HG03442 (cell line): Measurements from ENCODE around the gene CBFB.

Experiments used
- ATAC-seq: cut with Tn5 transposase; IDR thresholded peaks from one replicate; pipeline ENCODE4 v1.9.1; 2021; ENCODE audit warnings: mild to moderate bottlenecking, moderate library complexity; ENCODE audit not compliant: unreplicated experiment

Gene CBFB

DNA sequence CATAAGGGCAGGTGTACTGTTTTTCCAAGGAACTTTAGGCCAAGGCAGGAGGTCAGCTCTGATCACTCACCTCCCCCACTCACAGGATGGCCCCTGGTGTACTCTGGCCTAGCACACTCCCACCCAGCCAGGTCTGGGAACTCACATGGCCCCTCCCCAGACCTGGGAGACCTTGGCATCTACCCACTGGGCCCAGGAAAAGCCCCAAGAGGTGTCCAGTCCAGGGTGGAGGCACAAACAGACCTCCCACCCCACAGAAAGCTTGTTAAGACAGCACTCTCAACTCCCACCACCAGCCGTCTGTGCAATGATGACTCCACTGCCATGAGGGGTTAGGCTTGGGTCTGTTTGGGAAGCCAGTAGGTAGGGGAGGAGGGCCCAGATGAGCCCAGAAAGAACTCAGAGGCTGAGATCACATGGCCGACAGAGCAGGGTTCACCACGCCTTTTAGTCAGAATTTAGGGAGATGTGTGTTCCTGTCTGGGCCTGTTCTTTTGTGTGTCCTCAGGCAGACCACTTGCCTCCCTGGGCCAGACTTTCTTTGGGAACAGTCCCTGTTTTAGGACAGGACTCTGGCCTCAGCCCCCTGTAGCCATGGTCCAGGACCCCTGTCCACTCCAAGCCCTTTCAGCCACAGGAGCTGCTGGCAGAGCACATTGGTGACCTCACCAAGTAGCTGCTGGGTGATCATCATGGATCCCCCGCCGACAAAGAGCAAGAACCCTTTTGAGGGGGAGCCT, 12.1 kb upstream of the CBFB start:
- no peak for ATAC-seq

DNA sequence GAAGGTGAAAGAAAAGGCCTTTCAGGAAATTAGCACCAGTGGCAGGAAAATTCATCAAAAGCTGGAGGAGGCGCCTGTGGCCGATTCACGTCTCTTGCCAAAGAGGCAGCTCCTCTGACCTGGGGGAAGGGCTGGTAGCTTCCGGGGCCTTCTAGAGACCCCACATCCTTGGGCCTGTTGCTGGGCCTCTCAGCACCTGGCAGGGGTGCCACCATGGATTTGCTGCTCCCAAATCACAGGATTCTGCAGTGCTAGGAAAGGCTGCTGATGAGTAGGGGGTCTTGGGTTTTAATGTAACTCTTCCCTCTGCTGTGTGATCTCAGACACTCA, 11.6 kb upstream of the CBFB start:
- no peak for ATAC-seq

DNA sequence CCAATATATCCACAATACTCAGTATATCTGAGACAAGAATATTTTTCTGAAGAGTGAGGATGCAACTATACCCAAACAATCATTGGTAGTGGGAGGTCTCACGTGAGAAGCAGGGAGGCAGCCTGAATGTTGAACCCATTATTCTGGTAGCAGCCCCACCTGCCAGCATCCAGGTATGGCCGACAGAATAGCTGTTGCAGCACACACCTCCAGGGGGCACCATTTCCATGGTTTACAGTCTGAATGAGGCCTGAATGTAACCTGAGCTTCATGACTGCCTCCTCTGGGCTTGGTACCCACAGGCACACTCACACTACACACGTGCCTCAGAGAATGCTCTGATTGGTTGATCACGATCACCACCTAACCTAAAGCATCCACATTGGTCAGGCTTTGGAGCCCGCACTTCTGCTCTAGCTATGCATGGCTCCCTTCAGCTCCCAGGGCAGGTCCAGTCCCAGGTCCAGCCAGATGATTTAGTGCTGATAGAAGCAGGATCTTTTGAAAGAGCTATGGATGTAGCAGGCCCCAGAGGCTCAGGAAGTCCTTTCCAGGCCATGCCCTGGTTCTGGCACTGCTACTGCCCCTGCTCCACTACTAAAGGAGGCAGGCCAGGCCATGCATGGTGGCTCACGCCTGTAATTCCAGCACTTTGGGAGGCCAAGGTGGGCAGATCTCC, 11.0 kb upstream of the CBFB start:
- ATAC-seq = peak; percentile 78

DNA sequence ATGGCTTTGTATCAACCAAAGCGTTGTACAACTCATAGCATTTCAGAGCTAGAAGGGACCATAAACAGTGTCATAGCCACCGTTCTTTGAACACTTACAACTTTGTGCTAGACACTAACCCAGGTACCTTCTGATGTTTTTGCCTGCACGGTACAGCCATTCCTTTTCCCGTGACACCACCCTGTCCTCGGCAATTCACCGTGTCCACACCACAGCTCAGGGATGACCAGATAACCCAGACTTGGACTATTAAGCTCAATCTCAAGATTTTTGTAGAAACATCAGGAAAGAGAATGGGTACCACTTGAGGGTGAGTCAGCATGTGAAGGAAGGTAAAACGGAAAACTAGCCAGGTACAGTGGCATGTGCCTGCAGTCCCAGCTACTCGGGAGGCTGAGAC, 9.8 kb upstream of the CBFB start:
- ATAC-seq = no peak

DNA sequence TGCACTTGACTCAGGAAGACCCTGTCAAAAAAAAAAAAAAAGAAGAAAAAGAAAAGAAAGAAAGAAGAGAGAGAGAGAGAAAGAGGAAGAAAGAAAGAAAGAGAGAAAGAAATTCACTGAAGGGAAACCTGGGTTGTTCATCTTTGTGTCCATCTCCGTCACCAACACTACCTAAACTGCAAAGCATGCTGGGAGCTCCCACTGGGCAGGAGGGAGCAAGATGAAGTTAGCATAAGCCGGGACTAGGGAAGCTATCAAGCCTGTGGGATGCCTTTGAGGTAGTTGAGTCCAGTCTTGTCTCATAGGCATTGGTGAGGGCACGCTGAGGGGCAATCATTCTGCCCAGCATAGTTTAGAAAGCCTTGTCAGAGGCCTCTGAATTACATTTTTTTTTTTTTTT, 7.6 kb upstream of the CBFB start:
- no peak for ATAC-seq

DNA sequence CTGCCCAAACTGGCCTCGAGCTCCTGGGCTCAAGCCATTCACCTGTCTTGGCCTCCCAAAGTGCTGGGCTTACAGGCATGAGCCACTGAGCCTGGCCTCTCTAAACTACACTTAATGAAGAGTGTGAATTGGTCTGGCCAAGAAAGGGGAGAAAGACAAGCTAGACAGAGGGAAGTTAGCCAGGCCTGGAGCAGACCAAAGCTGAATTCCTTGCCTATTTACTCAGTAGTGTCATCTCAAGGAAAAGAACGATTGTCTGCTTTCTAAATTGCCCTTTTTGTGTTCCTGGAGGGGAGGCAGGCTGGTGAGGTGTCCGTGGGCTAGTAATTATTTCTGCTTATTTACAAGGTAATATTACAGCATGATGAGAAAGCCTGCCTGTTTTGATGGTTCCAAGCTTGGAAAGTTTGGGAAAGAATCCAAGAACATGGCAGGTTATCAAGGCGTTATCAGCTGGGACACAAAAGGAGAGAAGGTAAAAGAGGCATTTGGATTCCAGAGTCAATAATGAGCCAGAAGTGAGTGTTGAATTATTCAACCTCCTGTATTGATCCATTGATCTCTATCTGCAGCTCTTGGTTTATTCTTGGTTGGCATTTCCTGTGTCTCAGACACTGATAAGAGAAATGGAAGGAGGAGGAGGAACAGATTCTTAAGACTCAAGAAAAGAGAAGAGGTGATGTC, 6.3 kb upstream of the CBFB start:
- ATAC-seq = no peak

DNA sequence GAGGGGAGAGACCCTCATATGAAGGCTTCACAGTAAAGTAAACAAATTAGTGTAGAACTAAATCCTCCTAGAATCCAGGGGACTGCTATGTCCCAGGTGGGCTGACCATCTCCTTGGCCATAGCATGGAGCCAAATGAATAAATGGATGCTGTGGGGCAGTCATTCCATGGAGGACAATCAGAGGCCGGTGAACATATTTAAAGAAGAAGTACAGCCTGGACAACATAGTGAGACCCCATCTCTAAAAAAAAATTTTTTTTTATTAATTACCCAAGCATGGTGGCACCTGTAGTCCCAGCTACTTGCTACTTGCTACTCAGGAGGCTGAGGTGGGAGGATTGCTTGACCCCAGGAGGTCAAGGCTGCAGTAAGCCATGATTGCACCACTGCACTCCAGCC, 5.3 kb upstream of the CBFB start:
- no peak for ATAC-seq

DNA sequence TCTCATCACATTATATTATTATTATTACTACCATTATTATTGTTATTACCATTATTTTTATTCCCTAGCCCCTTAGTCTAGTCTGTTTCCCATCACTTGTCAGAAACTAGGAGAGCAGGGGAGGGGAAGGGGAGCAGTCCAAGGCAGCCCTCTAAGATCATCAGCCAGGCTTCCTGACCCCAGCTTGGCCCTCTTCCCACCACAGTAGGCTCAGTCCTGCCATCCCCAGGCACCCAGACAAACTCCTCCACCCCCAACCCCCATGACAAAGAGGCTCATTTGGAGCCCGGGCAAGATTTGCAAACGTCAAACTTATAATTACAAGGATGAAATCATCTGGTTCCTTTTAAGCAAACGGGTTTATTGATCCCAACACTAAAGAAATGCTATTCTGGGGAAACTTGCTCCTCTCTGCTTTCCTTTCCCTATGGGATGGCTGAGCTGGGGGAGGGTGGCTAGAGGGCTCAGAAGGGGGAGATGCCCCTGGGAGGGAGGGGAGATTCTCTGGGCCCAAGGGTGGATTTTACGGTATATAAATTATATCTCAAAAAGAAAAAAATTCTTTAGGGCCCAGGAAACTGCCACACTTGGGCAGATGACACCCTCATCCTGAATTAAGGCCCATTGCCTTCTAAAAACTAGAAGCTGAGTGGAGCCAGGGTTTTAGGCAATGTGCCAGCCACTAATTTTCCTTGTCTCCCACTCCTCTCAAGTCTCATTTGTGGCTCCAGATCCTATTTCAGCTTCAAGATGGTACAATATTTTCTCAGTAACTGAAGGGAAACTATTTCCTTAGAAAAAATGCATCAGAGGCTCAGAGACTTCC, 4.4 kb upstream of the CBFB start:
- no peak for ATAC-seq

DNA sequence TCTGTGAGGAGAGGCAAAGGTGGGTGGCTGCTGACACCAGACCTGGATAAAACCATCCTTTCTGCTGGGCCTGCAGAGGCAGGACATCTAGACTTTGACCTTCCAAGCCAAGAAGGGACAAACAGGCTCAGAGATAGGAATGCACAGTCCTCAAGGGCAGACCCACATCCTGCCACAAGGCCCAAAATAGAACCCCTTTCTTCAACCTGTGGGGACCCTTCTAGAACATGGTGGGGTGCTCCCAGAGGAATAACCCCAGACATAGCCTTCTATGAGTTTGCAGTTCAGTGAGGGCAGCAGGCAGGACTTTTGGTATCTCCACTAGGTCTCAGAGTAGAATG, 3.8 kb upstream of the CBFB start:
- no peak for ATAC-seq

DNA sequence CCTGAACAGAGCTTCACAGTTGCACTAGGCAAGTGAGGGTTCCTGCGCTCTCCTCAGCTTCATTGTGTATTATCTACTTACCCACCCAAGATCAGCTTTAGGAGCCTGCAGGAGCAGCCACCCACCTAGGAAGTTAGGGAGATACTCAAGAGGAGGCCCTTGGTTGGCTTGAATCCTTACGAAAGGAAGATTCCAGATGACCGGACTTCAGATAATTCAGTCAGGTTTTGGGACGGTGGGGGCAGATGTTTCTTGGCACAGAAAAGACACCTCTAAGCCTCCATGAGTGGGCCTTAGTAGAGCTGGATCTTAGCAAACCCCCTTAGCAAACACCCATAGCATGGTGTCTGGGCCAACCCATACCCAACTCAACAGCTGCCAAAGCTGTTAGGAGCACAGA, 2.4 kb upstream of the CBFB start:
- ATAC-seq = no peak

DNA sequence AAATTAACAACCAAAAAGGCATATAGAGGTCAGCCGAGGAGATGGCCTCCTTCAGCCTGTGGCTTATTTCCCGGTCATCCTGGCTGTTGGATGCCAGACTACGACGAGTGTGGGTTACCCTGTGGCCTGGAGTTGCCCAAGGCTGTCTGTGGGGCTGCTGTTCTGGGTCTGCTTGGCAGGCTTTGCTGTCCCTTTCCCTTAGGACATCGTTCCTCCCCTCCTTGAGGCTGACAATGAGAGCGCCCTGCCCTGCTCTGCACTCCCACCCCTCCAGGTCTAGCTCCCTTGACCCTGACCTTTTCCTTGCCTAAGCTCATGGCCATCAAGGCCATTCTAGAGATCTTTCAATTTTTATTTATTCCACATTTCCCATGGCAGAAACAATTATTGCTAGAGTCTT, 1.9 kb upstream of the CBFB start:
- ATAC-seq = no peak

DNA sequence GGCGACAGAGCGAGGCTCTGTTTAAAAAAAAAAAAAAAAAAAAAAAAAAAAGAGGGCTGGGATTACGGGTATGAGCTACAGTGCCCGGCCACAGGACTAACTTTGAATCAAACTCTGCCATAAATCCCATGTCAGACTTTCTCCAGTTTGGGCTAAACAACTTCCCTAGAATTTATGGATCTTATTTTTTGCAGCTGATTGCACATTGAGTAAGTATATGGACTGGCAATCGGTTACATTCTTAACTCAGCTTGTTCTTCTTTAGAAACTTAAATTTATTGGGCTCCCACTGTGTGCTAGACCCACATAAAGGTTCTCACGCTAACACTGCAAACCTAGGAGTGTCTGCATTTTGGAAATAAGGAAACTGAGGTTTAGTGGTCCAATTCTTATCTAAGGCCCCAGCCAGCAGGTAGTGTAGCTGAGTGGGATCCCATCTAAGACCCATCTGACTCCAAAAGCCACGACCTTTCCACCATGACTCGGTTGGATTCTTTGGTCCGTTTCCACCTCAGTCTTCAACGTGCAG, 718 bp upstream of the CBFB start:
- ATAC-seq = no peak

DNA sequence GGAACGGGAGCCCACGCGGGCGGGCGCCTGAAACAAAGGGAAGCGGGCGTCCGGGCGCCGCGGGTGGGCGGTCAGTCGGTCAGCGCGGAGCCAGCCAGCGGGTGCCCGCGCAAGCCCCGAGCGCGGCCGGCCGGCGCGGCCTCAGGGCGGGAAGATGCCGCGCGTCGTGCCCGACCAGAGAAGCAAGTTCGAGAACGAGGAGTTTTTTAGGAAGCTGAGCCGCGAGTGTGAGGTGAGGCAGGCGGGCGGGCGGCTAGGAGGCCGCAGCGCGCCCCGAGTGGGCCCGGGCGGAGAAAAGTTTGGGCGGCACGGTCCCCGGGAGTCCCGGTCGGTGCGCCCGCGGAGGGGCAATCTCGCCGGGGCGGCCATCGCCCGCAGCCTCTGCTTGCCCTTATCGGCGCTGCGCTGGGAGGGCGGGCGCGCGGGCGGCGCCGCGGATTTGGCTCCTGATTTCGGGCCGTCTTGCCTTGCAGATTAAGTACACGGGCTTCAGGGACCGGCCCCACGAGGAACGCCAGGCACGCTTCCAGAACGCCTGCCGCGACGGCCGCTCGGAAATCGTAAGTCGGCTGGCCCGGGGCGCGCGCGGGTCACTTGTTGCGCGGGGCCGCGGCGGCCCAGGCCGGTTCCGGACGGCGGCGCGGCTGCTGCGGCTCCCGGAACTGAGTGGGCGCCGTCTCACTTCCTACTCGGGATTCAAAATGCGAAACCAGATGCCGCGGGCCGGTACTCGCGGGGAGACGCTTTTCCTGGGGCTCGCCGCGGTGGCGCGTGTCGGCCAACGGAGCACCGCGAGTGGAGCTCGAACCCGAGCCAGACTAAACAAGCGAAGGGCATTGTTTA, 526 bp downstream of the CBFB start:
- peak; percentile 41 for ATAC-seq

DNA sequence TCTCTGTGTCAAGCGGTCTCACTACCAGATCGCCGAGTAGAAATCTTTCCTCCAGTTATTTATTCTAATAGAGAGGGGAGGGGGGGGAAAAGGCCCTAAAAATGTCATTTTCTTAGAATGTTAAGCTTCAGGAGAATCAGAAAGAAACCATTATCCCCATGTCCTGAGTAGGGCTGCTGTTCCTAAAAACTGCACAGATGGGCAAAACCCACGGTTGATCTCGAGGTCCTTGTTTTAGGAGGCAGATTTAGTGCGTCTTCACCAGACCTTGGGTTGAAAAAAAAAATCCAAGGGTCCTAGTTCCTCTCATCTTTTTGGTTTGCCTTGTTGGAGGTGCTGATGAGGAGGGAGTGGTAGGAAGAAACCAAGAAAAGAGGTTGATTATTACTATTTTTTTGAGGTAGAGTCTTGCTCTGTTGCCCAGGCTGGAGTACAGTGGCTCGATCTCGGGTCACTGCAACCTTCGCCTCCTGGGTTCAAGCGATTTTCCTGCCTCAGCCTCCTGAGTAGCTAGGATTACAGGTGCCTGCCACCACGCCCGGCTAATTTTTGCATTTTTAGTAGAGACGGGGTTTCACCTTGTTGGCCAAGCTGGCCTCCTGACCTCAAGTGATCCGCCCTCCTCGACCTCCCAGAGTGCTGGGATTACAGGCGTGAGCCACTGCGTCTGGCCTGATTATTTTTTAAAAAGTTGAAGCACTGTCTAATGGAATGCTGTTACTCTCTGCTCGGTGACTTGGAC, 1.4 kb downstream of the CBFB start:
- no peak for ATAC-seq

DNA sequence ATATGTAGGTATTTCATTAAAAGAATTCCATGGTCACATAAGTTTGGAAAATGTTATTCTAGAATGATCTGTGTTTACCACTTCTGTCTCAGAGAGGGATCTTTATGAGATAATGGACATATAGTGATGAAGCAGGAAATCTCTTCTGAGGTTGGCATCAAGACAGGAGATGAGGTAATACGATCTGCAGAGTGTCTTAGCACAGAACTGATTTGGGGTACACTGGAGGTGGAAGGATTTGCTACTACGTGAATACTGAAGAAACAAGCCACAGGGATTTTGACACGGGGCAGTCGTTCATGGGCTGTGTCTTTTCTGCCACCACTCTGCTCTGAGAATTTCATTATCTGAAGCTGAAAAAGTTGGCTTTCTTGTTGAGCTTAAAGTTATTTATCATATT, 5.5 kb downstream of the CBFB start:
- no peak for ATAC-seq

DNA sequence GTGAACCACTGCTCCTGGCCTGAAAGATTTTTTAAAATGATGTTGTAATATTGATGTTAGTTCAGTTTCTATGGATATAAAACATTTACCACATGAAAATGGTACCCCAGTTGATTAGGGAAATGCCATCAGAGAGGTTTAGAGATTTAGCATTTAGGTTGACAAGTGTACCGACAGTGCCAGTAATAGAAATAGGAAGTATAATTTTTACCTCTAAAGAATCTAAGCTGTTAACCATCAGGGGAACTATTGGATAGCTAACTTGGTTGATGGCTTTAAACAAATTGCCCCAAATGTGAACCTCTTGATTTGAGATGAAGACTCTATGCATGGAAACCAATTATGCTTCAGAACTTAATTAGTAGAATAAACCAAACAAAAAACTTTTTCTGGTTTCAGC, 6.4 kb downstream of the CBFB start:
- ATAC-seq = no peak

DNA sequence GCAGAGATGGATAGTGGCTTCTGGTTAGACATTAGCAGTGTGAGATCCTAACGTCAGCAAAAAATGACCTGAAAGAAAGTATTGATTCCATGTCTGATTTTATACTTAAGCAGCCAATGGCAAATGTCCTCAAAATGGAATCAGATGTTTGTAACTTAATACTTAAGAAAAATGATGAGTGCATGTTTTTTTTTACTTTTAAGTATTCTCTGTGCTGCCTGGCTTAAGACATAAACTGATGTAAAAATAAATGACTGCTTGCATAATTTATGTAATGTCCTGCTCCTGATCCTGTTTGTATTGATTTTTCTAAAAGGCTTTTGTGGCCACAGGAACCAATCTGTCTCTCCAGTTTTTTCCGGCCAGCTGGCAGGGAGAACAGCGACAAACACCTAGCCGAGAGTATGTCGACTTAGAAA, 7.4 kb downstream of the CBFB start:
- no peak for ATAC-seq

DNA sequence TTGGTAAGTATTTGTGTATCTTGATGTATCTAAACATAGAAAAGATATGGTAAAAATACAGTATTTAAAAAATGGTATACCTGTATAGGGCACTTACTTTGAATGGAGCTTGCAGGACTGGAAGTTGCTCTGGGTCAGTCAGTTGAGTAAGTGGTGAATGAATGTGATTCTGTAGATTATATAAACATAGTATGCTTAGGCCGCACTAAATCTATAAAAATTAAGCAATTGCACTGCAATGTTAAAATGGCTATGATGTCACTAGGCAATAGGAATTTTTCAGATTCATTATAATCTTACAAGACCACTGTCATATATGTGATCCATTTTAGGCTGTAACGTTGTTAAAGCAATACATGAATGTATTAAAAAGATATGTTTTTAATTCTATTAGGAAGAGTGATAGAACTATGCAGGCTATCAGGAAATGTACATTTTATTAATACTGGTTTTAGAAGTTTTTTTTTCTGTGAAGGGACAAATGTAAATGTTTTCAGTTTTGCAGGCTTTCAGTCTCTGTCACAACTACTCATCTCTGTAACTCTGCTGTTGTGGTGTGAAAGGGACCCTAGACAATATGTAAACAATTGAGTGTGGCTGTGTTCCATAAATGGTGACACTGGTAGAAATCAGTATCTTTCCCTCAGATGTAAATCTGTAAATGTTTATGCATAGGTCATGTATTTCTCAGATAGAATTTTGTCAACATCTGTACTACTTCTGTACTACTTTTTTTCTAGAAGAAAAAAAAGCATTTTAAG, 10.5 kb downstream of the CBFB start:
- ATAC-seq = peak; percentile 46

DNA sequence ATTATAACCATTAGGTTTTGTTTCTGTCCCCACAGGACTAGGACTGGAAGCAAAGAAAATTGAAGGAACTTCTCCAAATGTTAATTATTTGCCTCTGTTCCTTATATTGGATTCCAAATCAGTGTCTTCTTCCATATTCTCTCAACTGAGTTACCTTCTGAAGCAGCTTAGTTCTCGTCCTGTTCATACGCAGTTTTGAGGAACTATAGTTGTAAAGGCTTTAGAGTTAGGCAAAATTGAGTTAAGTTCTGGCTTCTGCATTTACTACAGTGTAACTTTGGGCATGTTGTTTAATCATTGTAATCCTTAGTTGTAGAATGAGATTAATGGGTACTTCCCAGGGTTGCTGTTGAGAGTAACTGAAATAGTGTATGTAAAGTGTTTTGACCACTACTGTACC, 11.2 kb downstream of the CBFB start:
- no peak for ATAC-seq
